SJSA1 (cell line): ENCODE results near the gene ZNHIT1. TPM values are rescaled to one million over a fixed set of nuclear protein-coding genes. Genes with fewer than 3 reads are reported as not detected.

Experiments used
- DNase-seq, 2 experiments: peaks; one replicate each; pipeline ENCODE4 v3.0.0-alpha.2; 2015 to 2020; ENCODE audit warnings: low spot score in 2 of 2, low read depth in 1 of 2
- H3K27ac ChIP-seq: fragments of 250-450 bp; sonication (Bioruptor Pico); 2 replicates; pipeline ENCODE4 v1.5.1; 2020; ENCODE audit warnings: mild to moderate bottlenecking, moderate library complexity
- H3K27me3 ChIP-seq: fragments of 250-450 bp; sonication (Bioruptor Pico); replicated peaks from 2 replicates; pipeline ENCODE4 v1.5.1; 2020; ENCODE audit warnings: mild to moderate bottlenecking, moderate library complexity
- H3K36me3 ChIP-seq: fragments of 250-450 bp; sonication (Bioruptor Pico); 2 replicates; pipeline ENCODE4 v1.5.1; 2020; ENCODE audit warnings: mild to moderate bottlenecking
- H3K4me1 ChIP-seq: fragments of 250-450 bp; sonication (Bioruptor Pico); replicated peaks from 2 replicates; pipeline ENCODE4 v1.6.1; 2021; ENCODE audit warnings: mild to moderate bottlenecking
- H3K4me3 ChIP-seq: fragments of 250-450 bp; sonication (Bioruptor Pico); 2 replicates; pipeline ENCODE4 v1.5.1; 2020; ENCODE audit warnings: mild to moderate bottlenecking
- H3K9me3 ChIP-seq: fragments of 250-450 bp; sonication (Bioruptor Pico); replicated peaks from 2 replicates; pipeline ENCODE4 v1.5.1; 2020; ENCODE audit warnings: mild to moderate bottlenecking
- total RNA-seq: library from RNA; depleted of rRNA; stranded (reverse); fragments of >200 nt; shearing (Covaris generic); gene quantifications from 2 replicates; pipeline ENCODE4 v1.2.3, GENCODE V29; 2014; rRNA removed

ZNHIT1 gene
- total RNA-seq, result 108 and 141 TPM in 2 replicates

DNA sequence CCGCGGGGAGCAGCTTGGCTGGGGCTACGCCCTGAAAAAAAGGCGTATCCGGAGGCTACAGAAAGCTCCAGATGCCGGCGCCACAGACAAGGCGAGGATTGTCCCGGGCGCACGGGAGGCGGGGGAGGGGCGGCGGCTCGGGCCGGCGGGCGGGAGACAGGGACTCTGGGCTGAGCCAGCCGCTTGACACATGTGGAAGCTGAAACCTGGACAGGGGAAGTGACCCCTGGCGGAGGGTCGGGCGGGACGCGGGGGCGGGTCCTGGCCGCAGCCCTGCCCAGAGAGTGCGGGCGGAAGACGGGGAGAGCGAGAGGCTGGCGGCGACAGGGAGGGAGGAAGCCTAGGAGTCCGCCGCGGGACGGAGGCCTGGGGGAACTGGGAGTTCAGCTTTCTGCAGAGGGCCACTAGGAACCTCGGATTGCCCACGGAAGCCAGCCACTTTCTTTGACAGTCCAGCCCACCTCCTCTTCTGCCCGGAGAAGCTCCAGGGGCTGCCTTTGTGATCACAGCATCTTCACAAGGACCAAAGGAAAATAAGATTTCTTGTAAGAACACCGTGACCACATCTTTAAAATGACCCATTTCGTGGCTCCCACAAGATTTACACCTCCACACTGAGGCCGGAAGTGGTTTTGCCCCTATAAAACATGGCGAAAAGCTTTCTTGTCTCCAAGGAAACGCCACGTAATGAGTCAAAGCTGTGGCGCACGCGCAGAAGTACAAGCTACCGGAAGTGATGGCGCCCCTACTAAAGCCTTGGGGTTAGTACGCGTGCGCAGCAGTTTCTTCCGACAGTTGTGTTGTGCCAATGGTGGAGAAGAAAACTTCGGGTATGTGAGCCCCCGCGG, at the start of gene ZNHIT1, which contains the start of gene PLOD3:
Gene ZNHIT1 (plus strand): TSS at position 778 of the 848 bp plus-strand sequence. CDS start 31 bp downstream, at position 809.
Gene PLOD3 (minus strand): TSS at position 194 of the 848 bp plus-strand sequence. CDS start 307 bp downstream, outside the sequence.
- DNase-seq, result peak; percentile 93 to 97

DNA sequence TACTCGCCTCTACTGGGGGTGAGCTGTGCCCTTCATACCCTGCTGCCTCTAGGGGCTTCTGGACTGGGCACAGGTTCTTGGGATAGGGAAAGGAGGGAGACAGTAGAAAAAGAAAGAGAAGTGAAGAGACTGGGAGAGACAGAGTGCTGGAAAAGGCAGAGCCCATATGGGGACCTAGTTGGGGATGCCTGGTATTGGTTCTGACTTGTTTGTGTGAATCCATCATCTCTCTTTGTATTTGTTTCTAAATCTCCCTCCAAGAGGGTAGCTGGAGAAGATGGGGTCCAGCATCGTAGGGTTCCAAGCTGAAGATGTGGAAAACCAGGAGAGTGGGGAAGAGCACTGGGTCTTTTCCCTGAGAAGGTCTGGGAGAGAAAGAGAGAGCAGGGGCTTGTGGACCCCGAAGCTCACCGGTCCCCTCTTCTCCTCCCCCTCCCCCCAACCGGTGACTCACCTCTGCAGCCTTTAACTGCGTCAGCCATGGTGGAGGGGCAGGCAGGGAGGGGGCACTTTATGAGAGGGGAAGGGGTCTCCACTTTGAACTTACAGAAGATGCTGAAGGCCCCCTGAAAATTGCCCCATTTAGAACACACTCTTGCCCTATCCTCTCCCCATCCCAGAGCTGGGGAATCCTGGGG, 49.4 kb upstream of the ZNHIT1 start:
- H3K4me3 ChIP-seq, result no peak overlapping the region
- no peaks in the 10 kb centered on the region for H3K36me3 ChIP-seq
- peaks cover 8% of the 10 kb centered on the region; the same call in 1 of the 2 replicates for H3K9me3 ChIP-seq
- H3K27ac ChIP-seq, result no peak overlapping the region
- DNase-seq, result no peak
- H3K27me3 ChIP-seq, result peaks cover 93% of the 10 kb centered on the region
- peaks cover 53% of the 10 kb centered on the region for H3K4me1 ChIP-seq

More for the DNA sequence above, at the start of gene ZNHIT1, which contains the start of gene PLOD3:
- H3K36me3 ChIP-seq, result peaks cover 30% of the 10 kb centered on the region
- peak within 1 kb of the TSS; percentile 81 for H3K27ac ChIP-seq
- H3K4me1 ChIP-seq, result peaks cover 11% of the 10 kb centered on the region
- no peaks in the 10 kb centered on the region for H3K9me3 ChIP-seq
- H3K27me3 ChIP-seq, result no peaks in the 10 kb centered on the region
- peak within 1 kb of the TSS; percentile 65 for H3K4me3 ChIP-seq

DNA sequence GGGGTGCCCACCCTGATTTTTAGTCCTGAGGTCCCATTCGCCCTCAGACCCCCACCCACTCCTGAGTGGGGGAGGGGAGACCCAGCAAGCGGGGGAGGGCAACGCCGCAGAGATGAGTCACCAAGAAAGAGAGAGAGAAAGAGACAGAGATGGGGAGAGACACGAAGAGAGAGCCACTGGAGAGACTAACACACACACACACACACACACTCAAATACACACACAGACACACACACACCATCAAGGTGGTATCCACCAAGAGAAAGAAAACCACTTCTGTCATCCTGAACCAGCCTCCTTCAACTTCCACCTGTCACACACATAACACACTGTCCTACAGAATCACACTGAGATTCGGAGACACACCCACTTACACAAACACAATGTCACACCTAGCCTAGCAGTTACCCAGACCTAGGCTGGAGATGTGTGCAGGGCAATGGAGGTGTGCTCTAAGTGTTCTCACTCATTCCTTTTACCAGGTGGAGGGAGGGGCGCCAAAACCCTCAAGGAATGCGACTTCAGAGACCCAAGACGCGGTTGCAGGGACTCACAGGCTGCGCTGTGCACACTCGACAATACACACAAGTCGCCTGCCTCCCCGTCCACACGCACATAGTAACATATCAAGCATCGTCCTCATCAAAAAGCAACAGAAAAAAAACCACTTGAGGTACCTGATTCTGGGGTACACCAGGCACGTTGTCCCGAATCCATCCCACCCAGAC, 48.7 kb upstream of the ZNHIT1 start:
- H3K27ac ChIP-seq, result no peak overlapping the region
- H3K9me3 ChIP-seq, result peaks cover 4% of the 10 kb centered on the region; the same call in 1 of the 2 replicates
- peak in 1 of 2 experiments; percentile 34 for DNase-seq
- no peak overlapping the region for H3K4me3 ChIP-seq
- H3K36me3 ChIP-seq, result no peaks in the 10 kb centered on the region
- H3K27me3 ChIP-seq, result peaks cover 93% of the 10 kb centered on the region
- peaks cover 49% of the 10 kb centered on the region for H3K4me1 ChIP-seq

DNA sequence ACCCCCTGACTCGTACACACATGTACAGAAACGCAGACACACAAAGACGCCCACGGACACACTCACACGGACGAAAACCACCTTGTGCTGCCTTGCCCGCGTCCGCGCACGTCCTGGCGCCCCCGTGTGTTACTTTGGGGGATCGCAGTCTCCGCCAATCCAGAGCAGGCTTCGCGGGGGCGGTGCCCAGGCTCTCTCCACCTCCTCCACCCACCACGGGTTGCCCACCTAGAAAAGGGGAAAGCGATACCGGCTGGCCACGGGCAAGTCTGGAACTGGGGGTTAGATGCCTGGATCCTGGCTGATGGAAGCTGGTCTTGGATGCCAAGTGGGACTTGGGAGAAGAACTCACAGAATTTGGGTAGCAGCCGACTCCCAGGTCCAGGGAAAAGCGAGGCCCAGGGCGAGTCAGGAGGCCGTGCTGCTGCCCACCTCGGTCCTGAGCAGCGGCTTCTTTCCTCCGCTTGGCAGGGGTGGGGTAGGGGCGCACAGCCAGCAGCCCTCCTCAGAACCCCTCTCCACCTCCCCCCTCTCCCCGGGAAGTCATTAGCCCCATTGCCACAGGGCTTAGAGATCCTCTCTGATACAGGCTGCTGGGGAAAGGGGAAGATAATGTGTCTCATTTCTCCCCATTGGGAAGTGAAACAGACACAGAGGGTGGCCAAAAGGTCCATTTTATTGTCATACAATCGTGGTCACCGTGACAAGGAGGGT, 48.0 kb upstream of the ZNHIT1 start:
- H3K4me3 ChIP-seq, result no peak overlapping the region

DNA sequence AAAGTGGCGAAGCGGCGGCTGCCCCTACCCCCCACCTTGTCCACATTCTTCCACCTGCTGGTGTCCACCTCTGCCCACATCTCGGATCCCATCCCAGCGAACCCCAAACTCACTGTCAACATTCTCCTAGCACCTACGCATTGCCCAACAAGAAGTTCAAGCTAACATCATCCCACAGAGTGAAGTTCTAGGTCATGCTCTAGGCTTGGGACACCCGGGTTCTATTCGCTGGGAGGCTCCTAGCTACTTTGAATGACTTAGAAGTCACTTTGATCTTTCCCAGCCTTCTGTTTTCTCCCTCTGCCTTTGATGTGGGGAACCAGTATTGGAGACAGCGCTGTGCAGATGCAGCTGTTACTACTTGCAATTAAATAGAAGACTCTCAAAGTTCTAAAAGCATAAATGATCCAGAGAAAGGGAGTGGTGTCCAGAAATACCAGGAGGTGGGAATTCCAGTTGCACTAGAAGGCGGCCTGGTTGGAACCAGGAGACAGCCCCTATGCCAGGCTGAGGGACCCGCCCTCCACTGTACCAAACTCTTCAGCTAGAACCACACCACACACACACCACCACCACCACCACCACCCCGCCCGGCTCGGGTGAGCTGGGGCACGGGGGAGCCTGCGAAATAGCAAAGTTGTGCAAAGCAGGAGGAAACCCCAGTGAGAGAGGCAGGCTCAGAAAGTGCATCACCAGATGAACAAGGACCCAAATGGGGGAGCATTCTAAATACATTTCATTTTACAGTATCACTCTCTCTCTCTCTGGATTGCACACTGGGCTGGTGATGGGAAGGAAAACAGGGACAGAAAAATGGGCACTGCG, 47.1 kb upstream of the ZNHIT1 start:
- no peak overlapping the region for H3K4me3 ChIP-seq
- no peak overlapping the region for H3K27ac ChIP-seq
- H3K27me3 ChIP-seq, result peaks cover 90% of the 10 kb centered on the region
- H3K36me3 ChIP-seq, result no peaks in the 10 kb centered on the region
- H3K4me1 ChIP-seq, result peaks cover 35% of the 10 kb centered on the region
- H3K9me3 ChIP-seq, result no peaks in the 10 kb centered on the region; the same call in 1 of the 2 replicates
- DNase-seq, result no peak

More for the DNA sequence above, 48.0 kb upstream of the ZNHIT1 start:
- peak; percentile 59 to 75 for DNase-seq
- Histone ChIP-seq H3K36me3 (no peaks in the 10 kb centered on the region), H3K27ac (no peak overlapping the region), H3K9me3 (no peaks in the 10 kb centered on the region; the same call in 1 of the 2 replicates), H3K27me3 (peaks cover 93% of the 10 kb centered on the region), H3K4me1 (peaks cover 43% of the 10 kb centered on the region)

GRCh38 chr7:101171442-101171837, 46.5 kb upstream of the ZNHIT1 start:
- no peak for DNase-seq
- no peak overlapping the region for H3K4me3 ChIP-seq
- peaks cover 32% of the 10 kb centered on the region for H3K4me1 ChIP-seq
- H3K9me3 ChIP-seq, result no peaks in the 10 kb centered on the region
- H3K27me3 ChIP-seq, result peaks cover 90% of the 10 kb centered on the region
- no peak overlapping the region for H3K27ac ChIP-seq
- H3K36me3 ChIP-seq, result no peaks in the 10 kb centered on the region

DNA sequence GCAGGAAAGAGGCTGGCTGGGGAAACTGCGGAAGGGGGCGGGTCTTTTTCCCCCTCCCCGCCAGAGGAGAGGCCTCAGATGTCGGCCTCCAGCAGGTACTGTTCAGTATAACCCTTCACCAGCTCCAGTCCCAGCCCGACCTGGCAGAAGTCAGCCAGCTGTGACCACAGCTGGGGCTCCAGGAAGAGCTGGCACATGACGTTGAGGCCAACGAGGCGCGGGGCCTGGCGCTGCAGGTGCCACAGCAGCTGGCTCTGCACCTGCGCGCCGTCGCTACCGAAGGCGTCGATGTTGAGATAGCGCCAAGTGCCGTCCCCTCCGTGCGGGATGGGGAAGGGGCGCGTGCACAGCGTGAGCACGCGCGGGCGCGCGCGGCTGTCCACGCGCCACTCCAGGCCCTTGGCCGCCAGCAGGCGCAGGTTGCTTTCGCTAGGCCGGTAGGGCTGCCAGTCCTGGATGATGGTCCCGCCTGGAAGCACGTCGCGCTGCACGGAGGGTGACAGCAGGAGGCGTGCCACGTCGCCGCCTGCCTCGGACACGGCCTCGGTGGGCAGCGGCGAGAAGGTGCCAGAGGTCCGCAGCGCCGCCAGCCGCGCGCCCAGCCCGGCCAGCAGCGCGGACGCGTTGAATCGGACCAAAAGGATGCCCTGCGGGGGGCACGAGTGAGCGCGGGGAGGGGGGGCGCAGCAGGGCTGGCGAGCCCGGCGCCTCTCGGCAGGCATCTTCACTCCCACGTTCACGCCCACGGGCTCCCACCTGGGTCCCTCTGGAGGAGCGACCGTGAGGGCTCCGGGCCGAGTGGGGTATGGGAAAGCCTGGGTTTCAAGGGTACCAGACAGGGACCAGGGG, 45.7 kb upstream of the ZNHIT1 start:
- H3K4me1 ChIP-seq, result peaks cover 32% of the 10 kb centered on the region
- H3K4me3 ChIP-seq, result no peak overlapping the region
- H3K27ac ChIP-seq, result no peak overlapping the region
- no peaks in the 10 kb centered on the region for H3K36me3 ChIP-seq
- peaks cover 93% of the 10 kb centered on the region for H3K27me3 ChIP-seq
- H3K9me3 ChIP-seq, result no peaks in the 10 kb centered on the region
- no peak for DNase-seq

DNA sequence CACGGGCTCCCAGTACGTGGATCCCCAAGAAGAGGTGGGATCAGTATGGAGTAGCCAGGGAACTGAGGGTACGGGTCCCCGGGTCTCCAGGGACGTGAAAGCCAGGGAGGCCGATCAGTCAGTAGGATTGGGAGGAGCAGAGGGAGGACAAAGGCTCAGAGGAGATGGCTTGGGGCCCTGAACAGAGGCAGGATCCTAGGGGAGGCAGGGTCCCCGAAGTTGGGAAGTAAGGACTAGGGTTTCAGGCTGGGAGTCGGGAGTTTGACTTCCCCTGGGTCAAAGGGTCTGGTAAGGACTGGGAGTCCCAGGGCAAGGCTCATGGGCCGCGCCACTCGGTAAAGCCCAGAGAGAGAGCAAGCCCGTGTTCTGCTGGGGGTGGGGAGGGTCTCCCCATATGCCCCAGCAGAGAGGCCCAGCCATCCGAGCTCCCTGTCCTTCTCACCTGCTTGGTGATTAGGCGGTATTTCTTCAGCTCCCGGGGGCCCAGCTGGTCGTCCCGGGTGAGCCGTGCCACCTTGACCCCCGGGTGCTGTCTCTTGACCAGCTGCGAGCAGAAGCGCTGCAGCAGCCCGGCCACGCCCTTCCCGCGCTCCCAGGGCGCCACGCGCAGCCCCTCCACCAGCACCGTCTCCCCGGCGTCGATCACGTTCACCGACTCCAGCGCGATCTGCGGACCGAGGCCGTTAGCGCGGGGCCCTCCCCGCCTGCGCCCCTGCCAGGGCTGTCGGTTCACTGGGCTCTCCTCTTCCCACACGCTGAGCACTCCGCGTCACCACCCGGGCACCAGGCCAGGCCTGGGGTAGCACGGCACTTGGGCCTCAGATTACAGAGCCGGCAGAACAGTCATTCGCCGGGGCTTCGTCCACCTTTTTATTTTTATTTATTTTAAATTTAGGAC, 44.9 kb upstream of the ZNHIT1 start:
- peak; percentile 53 to 81 for DNase-seq
- peaks cover 2% of the 10 kb centered on the region; the same call in 1 of the 2 replicates for H3K9me3 ChIP-seq
- no peaks in the 10 kb centered on the region for H3K36me3 ChIP-seq
- H3K27me3 ChIP-seq, result peaks cover 95% of the 10 kb centered on the region
- H3K4me1 ChIP-seq, result peaks cover 32% of the 10 kb centered on the region
- no peak overlapping the region for H3K4me3 ChIP-seq
- no peak overlapping the region for H3K27ac ChIP-seq

DNA sequence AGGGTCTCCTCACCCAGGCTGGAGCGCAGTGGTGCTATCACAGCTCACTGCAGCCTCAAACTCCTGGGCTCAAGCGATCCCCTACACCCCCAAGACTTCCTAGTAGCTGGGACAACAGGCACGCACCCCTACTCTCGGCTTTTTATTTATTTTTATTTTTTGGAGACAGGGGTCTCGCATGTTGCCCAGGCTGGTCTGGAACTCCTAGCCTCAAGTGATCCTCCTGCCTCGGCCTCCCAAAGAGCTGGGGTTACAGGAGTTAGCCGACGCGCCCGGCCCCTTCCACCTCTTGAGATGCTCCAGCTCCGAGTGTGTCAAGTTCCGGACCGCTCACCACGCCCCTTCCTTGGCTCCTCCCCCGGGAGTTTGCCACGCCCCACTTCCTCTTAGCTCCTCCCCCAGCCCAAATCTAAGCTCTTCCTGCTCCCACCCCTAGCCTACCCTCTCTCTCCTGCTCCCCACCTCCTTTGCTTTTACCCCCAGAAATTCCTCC, 44.2 kb upstream of the ZNHIT1 start:
- H3K9me3 ChIP-seq, result peaks cover 3% of the 10 kb centered on the region; the same call in 1 of the 2 replicates
- no peak overlapping the region for H3K4me3 ChIP-seq
- H3K36me3 ChIP-seq, result no peaks in the 10 kb centered on the region
- H3K4me1 ChIP-seq, result peaks cover 31% of the 10 kb centered on the region
- peaks cover 91% of the 10 kb centered on the region for H3K27me3 ChIP-seq
- no peak overlapping the region for H3K27ac ChIP-seq
- DNase-seq, result peak; percentile 50 to 66

DNA sequence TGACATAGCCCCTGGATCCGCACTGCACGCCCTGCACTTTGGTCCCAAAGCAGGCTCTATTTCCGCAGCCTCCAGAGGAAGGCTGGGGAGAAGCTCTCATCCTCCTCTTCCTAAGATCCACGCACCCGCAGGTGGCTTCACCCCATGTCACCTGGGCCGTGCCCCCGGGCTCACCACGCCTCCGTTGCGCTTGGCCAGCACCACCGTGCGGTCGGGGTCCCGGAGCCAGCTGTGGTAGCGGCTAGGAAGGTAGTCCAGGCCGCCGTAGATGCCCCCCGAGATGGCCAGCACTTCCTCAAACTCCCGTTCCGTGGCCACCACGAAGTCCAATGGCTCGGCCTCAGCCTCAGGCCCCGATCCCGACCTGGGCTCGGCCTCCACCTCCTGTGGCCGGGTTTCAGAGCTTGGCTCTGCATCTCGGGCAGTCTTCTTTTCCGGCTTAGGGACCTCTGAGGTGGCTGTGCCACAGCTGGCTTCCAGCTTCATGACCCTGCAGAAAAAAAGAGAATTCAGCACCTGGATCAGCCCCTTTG, 43.6 kb upstream of the ZNHIT1 start:
- Histone ChIP-seq H3K27me3 (peaks cover 85% of the 10 kb centered on the region), H3K27ac (no peak overlapping the region), H3K9me3 (peaks cover 3% of the 10 kb centered on the region; the same call in 1 of the 2 replicates), H3K4me3 (no peak overlapping the region), H3K4me1 (peaks cover 25% of the 10 kb centered on the region), H3K36me3 (no peaks in the 10 kb centered on the region)
- no peak for DNase-seq
